K562 (cell line): ENCODE measurements around the gene CSNK1G1. TPM values are rescaled to one million over a fixed set of nuclear protein-coding genes. Genes with fewer than 3 reads are reported as not detected.

ENCODE experiments used
- ASH1L ChIP-seq: fragments of 450-650 bp; IDR thresholded peaks from 2 replicates; pipeline ENCODE4 v1.6.1; 2018; ENCODE audit warnings: borderline replicate concordance, mild to moderate bottlenecking, low read depth; ENCODE audit not compliant: partially characterized antibody
- ATF4 ChIP-seq: fragments of 450-650 bp; formaldehyde crosslinking; IDR thresholded peaks from 2 replicates; pipeline ENCODE4 v1.4.0; 2022; ENCODE audit warnings: mild to moderate bottlenecking, moderate library complexity
- E2F1 ChIP-seq: sonication (generic); formaldehyde crosslinking; IDR thresholded peaks from 2 replicates; pipeline ENCODE4 v1.8.1; 2023; ENCODE audit warnings: mild to moderate bottlenecking, missing genetic modification reagents, moderate library complexity
- E2F3 ChIP-seq: fragments of 250-450 bp; sonication (Bioruptor Pico); IDR thresholded peaks from 2 replicates; pipeline ENCODE4 v1.4.0; 2020; ENCODE audit warnings: mild to moderate bottlenecking
- GTF2B ChIP-seq: IDR thresholded peaks from 2 replicates; pipeline ENCODE4 v1.6.1; 2011; ENCODE audit not compliant: insufficient read length; ENCODE audit errors: extremely low read depth
- ILF3 ChIP-seq: fragments of 450-650 bp; IDR thresholded peaks from 2 replicates; pipeline ENCODE4 v1.6.1; 2018; ENCODE audit warnings: antibody characterized with exemption, mild to moderate bottlenecking, moderate library complexity, borderline replicate concordance
- MYC ChIP-seq, 2 experiments: fragments of 250-450 bp in 1 of 2; sonication (Bioruptor Pico) in 1 of 2; IDR thresholded peaks; 2 replicates each; pipeline versions ENCODE4 v1.5.1 to v1.6.1; 2012 to 2021; ENCODE audit warnings: low read depth in 2 of 2, borderline replicate concordance in 1 of 2, improper control_type of control experiment in 1 of 2, low read length in 1 of 2, mild to moderate bottlenecking in 1 of 2, moderate library complexity in 1 of 2
- NONO ChIP-seq, 2 experiments: fragments of 200-400 bp in 1 of 2; fragments of 450-650 bp in 1 of 2; formaldehyde crosslinking in 1 of 2; IDR thresholded peaks; 2 replicates each; pipeline ENCODE4 v1.6.1; 2017; ENCODE audit warnings: low read depth in 2 of 2, mild to moderate bottlenecking in 2 of 2, moderate library complexity in 2 of 2, low read length in 1 of 2
- NRF1 ChIP-seq, 2 experiments: fragments of 450-650 bp; IDR thresholded peaks in 1 of 2; conservative IDR thresholded peaks in 1 of 2; 2 replicates each; pipeline ENCODE4 v1.6.1; 2014; ENCODE audit warnings: mild to moderate bottlenecking in 2 of 2
- PCBP1 ChIP-seq: fragments of 200-400 bp; formaldehyde crosslinking; IDR thresholded peaks from 2 replicates; pipeline ENCODE4 v1.6.1; 2018; ENCODE audit warnings: mild to moderate bottlenecking, low read depth, low read length; ENCODE audit not compliant: poor library complexity, severe bottlenecking
- STAT6 ChIP-seq: sonication (generic); formaldehyde crosslinking; IDR thresholded peaks from 2 replicates; pipeline ENCODE4 v1.8.1; 2023; ENCODE audit warnings: mild to moderate bottlenecking, missing genetic modification reagents
- ZBTB5 ChIP-seq: fragments of 450-650 bp; IDR thresholded peaks from 2 replicates; pipeline ENCODE4 v1.6.1; 2017; ENCODE audit warnings: antibody characterized with exemption
- ZFP30 ChIP-seq: fragments of 250-450 bp; sonication (Bioruptor Pico); IDR thresholded peaks from 2 replicates; pipeline ENCODE4 v1.8.0; 2022; ENCODE audit warnings: moderate library complexity, mild to moderate bottlenecking, inconsistent platforms, borderline replicate concordance
- ZNF431 ChIP-seq: sonication (generic); formaldehyde crosslinking; IDR thresholded peaks from 2 replicates; pipeline ENCODE4 v1.8.0; 2022; ENCODE audit warnings: mild to moderate bottlenecking, missing genetic modification reagents
- ZNF511 ChIP-seq: sonication (generic); formaldehyde crosslinking; IDR thresholded peaks from 2 replicates; pipeline ENCODE4 v1.8.0; 2022; ENCODE audit warnings: mild to moderate bottlenecking, missing genetic modification reagents
- ZNF512 ChIP-seq: IDR thresholded peaks from 2 replicates; pipeline ENCODE4 v1.6.1; 2016; ENCODE audit warnings: missing genetic modification characterization, missing compliant biosample characterization
- polyA plus RNA-seq, 8 experiments: library from polyadenylated mRNA; depleted of rRNA in 4 of 8; stranded (reverse) in 5 of 8; unstranded in 3 of 8; fragments of >200 nt; fragmentation: Nextera tagmentation in 2 of 8; fragmentation: Illumina TruSeq in 1 of 8; extraction: Ambion mirVana in 2 of 8; extraction: Trizol in 1 of 8; gene quantifications; 2 replicates each; pipeline versions ENCODE4 v1.2.1 to v1.2.3, GENCODE V29; 2011 to 2014; ENCODE audit warnings: inconsistent platforms in 1 of 8, missing spikeins in 1 of 8
- total RNA-seq, 7 experiments: library from RNA; depleted of rRNA in 6 of 7; stranded (reverse); fragments of >200 nt in 6 of 7; fragmentation: Illumina TruSeq in 2 of 7; extraction: Trizol in 2 of 7; gene quantifications; 2 replicates each; pipeline versions ENCODE4 v1.2.1 to v1.2.3, GENCODE V29; 2011 to 2021; ENCODE audit warnings: low replicate concordance in 1 of 7

Gene CSNK1G1
- total and polyA plus RNA-seq, 9 of the 15 experiments (the other 6 are each of a cell fraction or from before 2014, with no cell fraction given) = 4.5 to 18.5 (median 9.5) TPM

GRCh38 chr15:64216730-64217428 is 139.1 kb downstream of the CSNK1G1 start (continued):
- TF ChIP-seq GTF2B (no peak), NRF1 (conservative IDR thresholded peaks at IDR 0.05 in 1 of 2, IDR thresholded peaks at IDR 0.05 in 1 of 2) (no peak), ZNF512 (tag) (no peak), ZBTB5 (no peak), ATF4 (no peak), NONO (IDR thresholded peaks at IDR 0.05; ENCODE audit: low read depth in 2 of 2, low read length in 1 of 2) (no peak), ZNF511 (CRISPR knock-in tag) (no peak), E2F3 (CRISPR knock-in tag) (no peak), STAT6 (CRISPR knock-in tag) (no peak), ZNF431 (CRISPR knock-in tag) (no peak), ILF3 (no peak), PCBP1 (no peak), ZFP30 (no peak), E2F1 (CRISPR knock-in tag) (no peak), MYC (IDR thresholded peaks at IDR 0.05; ENCODE audit: low read depth, low read length) (peak; percentile 72), MYC (CRISPR knock-in tag; IDR thresholded peaks at IDR 0.05; ENCODE audit: borderline replicate concordance, low read depth) (no peak), ASH1L (no peak)
